ENCODE results near the gene MYOF. TPM values are rescaled to one million over a fixed set of nuclear protein-coding genes. Genes with fewer than 3 reads are reported as not detected.
A peak's percentile ranks its signal among the peaks of the same experiment; 100 is the strongest.

MYOF gene
- total RNA-seq, 2 experiments from 2014 or later: 10.8 to 10.9 TPM

GRCh38 chr10:93390306-93391090 lies 91.6 kb downstream of the MYOF start:
- peaks cover 2% of the 10 kb centered on the region for H3K9me3 Mint-ChIP-seq
- H3K27me3 Mint-ChIP-seq: no peaks in the 10 kb centered on the region
- H3K4me3 Mint-ChIP-seq: no peak overlapping the region
- peaks cover 7% of the 10 kb centered on the region for H3K36me3 Mint-ChIP-seq (ENCODE audit: low read depth)
- no peak for DNase-seq
- ChIA-PET POLR2A (interaction anchor here (0.7 kb wide), 1 partner anchor 10 kb away, joined by 3 read pairs; no protein-coding TSS in a partner anchor), CTCF (interaction anchor here (2.2 to 3.0 kb wide), 2 partner anchors 11 to 92 kb away, joined by 8 to 9 read pairs; partner anchors contain the start of gene MYOF)
- no peak overlapping the region for H3K27ac Mint-ChIP-seq
- H3K4me1 Mint-ChIP-seq: peaks cover 23% of the 10 kb centered on the region

GRCh38 chr10:93386631-93387369 lies 95.3 kb downstream of the MYOF start:
- Mint-ChIP-seq H3K27ac (peak overlapping the region; percentile 83), H3K36me3 (ENCODE audit: low read depth) (peaks cover 7% of the 10 kb centered on the region), H3K27me3 (no peaks in the 10 kb centered on the region), H3K4me3 (peak overlapping the region; percentile 47), H3K9me3 (peaks cover 2% of the 10 kb centered on the region), H3K4me1 (peaks cover 30% of the 10 kb centered on the region)
- ChIA-PET POLR2A (interaction anchor here (0.9 to 2.7 kb wide), 6 partner anchors 7 to 109 kb away, joined by 3 to 10 read pairs (median 5); partner anchors contain the start of gene CEP55), CTCF (interaction anchor here (0.8 to 2.6 kb wide), 4 partner anchors 10 to 109 kb away, joined by 5 to 17 read pairs (median 8); partner anchors contain the start of gene MYOF)
- peak; percentile 29 for DNase-seq

GRCh38 chr10:93385345-93385744 lies 96.8 kb downstream of the MYOF start:
- CTCF ChIA-PET: interaction anchor here (0.8 to 1.4 kb wide), 5 partner anchors 9 to 126 kb away, joined by 3 to 10 read pairs (median 4); partner anchors contain the start of gene MYOF
- peaks cover 7% of the 10 kb centered on the region for H3K36me3 Mint-ChIP-seq (ENCODE audit: low read depth)
- H3K4me3 Mint-ChIP-seq: no peak overlapping the region
- POLR2A ChIA-PET: interaction anchor here (1.4 to 2.7 kb wide), 3 partner anchors 9 to 104 kb away, joined by 4 to 10 read pairs (median 9); no protein-coding TSS in a partner anchor
- H3K27me3 Mint-ChIP-seq: no peaks in the 10 kb centered on the region
- H3K9me3 Mint-ChIP-seq: peaks cover 2% of the 10 kb centered on the region
- H3K4me1 Mint-ChIP-seq: peaks cover 37% of the 10 kb centered on the region
- no peak for DNase-seq
- H3K27ac Mint-ChIP-seq: no peak overlapping the region

DNA sequence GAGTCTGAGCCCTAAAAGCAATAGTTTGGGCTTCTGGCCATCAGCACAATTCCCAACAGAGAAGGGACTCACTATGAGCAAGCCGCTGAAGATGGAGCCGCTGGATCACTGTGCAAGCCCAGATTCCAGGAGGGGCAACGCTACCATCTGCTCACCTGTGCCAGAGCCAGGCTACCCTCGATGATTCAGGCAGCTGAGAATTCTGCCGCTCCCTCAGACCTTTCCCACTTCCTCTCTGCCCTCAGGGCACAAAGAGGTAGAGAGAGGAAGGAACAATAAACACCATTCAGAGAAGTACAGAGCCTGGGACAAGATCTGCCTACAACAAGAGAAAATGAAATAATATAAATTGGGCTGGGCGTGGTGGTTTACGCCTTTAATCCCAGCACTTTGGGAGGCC lies 98.1 kb downstream of the MYOF start:
- Mint-ChIP-seq H3K4me1 (peaks cover 51% of the 10 kb centered on the region), H3K9me3 (peaks cover 2% of the 10 kb centered on the region), H3K4me3 (no peak overlapping the region), H3K27ac (no peak overlapping the region), H3K27me3 (no peaks in the 10 kb centered on the region), H3K36me3 (ENCODE audit: low read depth) (peaks cover 7% of the 10 kb centered on the region)
- CTCF ChIA-PET: no interaction called here
- POLR2A ChIA-PET: interaction anchor here (1.1 kb wide), 1 partner anchor 107 kb away, joined by 3 read pairs; no protein-coding TSS in a partner anchor
- no peak for DNase-seq

DNA sequence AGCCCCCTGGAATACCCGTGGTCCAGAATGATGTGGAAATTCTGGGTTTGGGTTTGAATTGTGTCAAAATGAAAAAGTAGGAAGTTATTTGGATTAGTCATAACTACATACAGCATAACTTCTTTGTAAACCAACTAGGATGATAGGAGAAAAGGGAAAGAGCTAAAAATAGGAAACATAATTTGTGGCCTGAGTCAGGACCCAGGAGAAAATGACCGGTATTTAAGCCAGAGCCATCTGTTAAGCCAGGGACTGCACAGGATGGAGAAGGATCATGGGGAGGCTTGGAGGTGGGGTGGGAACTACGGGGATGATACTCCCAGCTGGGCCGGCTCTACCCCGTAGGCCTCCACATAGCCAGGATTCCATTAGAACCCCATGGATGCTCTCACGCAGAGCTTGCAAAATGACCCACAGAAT lies 98.6 kb downstream of the MYOF start:
- no peak overlapping the region for H3K4me3 Mint-ChIP-seq
- ChIA-PET CTCF (interaction anchor here (13.7 kb wide), 1 partner anchor 102 kb away, joined by 511 read pairs; the partner anchor contains the start of gene MYOF), POLR2A (interaction anchor here (1.1 to 1.9 kb wide), 3 partner anchors 79 to 108 kb away, joined by 3 to 5 read pairs (median 5); partner anchors contain the start of gene MYOF)
- DNase-seq: no peak
- H3K4me1 Mint-ChIP-seq: peaks cover 55% of the 10 kb centered on the region
- H3K36me3 Mint-ChIP-seq (ENCODE audit: low read depth): peaks cover 7% of the 10 kb centered on the region
- no peaks in the 10 kb centered on the region for H3K27me3 Mint-ChIP-seq
- H3K27ac Mint-ChIP-seq: no peak overlapping the region
- H3K9me3 Mint-ChIP-seq: peaks cover 2% of the 10 kb centered on the region

- no peaks in the 10 kb centered on the region for H3K9me3 Mint-ChIP-seq
- H3K36me3 Mint-ChIP-seq (ENCODE audit: low read depth): no peaks in the 10 kb centered on the region
- CTCF ChIA-PET: interaction anchor here (0.8 to 13.7 kb wide), 14 partner anchors 9 to 531 kb away, joined by 3 to 511 read pairs (median 5); partner anchors contain the start of genes CEP55, EXOC6 and MYOF
- peak; percentile 76 for DNase-seq
- peak overlapping the region; percentile 63 for H3K4me3 Mint-ChIP-seq
- H3K4me1 Mint-ChIP-seq: peaks cover 46% of the 10 kb centered on the region
- POLR2A ChIA-PET: interaction anchor here (0.9 to 5.9 kb wide), 12 partner anchors 8 to 323 kb away, joined by 3 to 82 read pairs (median 4); partner anchors contain the start of genes CEP55, FRA10AC1 and MYOF
- H3K27me3 Mint-ChIP-seq: no peaks in the 10 kb centered on the region
- peak overlapping the region; percentile 94 for H3K27ac Mint-ChIP-seq
Measured at GRCh38 chr10:93379731-93380575, 102.2 kb downstream of the MYOF start.

- Mint-ChIP-seq H3K4me1 (peaks cover 44% of the 10 kb centered on the region), H3K9me3 (no peaks in the 10 kb centered on the region), H3K27me3 (no peaks in the 10 kb centered on the region), H3K4me3 (peak overlapping the region; percentile 63), H3K27ac (peak overlapping the region; percentile 94), H3K36me3 (ENCODE audit: low read depth) (peaks cover 7% of the 10 kb centered on the region)
- DNase-seq: peak; percentile 43
- ChIA-PET CTCF (interaction anchor here (0.9 to 13.7 kb wide), 10 partner anchors 8 to 531 kb away, joined by 3 to 511 read pairs (median 7); partner anchors contain the start of genes EXOC6 and MYOF), POLR2A (interaction anchor here (1.1 to 5.9 kb wide), 6 partner anchors 33 to 124 kb away, joined by 3 to 82 read pairs (median 14); partner anchors contain the start of genes CEP55 and MYOF)
Measured at GRCh38 chr10:93378997-93379730, 103.0 kb downstream of the MYOF start.

- no peak for DNase-seq
- Mint-ChIP-seq H3K4me1 (peaks cover 39% of the 10 kb centered on the region), H3K4me3 (no peak overlapping the region), H3K9me3 (no peaks in the 10 kb centered on the region), H3K36me3 (ENCODE audit: low read depth) (peaks cover 11% of the 10 kb centered on the region), H3K27me3 (no peaks in the 10 kb centered on the region), H3K27ac (no peak overlapping the region)
- CTCF ChIA-PET: interaction anchor here (0.8 to 13.7 kb wide), 13 partner anchors 9 to 133 kb away, joined by 3 to 511 read pairs (median 22); partner anchors contain the start of genes CEP55 and MYOF
- POLR2A ChIA-PET: interaction anchor here (1.1 to 5.9 kb wide), 3 partner anchors 104 to 529 kb away, joined by 3 to 82 read pairs (median 4); partner anchors contain the start of genes EXOC6 and MYOF
Measured at GRCh38 chr10:93378039-93378438, 104.1 kb downstream of the MYOF start.

GRCh38 chr10:93376372-93377293 lies 105.5 kb downstream of the MYOF start:
- ChIA-PET POLR2A (interaction anchor here (0.7 to 5.9 kb wide), 8 partner anchors 10 to 528 kb away, joined by 3 to 82 read pairs (median 4); partner anchors contain the start of genes EXOC6 and MYOF), CTCF (interaction anchor here (0.8 to 13.7 kb wide), 25 partner anchors 8 to 142 kb away, joined by 3 to 511 read pairs (median 8); partner anchors contain the start of genes CEP55 and MYOF)
- peaks cover 39% of the 10 kb centered on the region for H3K4me1 Mint-ChIP-seq
- H3K27me3 Mint-ChIP-seq: no peaks in the 10 kb centered on the region
- H3K36me3 Mint-ChIP-seq (ENCODE audit: low read depth): peaks cover 14% of the 10 kb centered on the region
- no peak overlapping the region for H3K27ac Mint-ChIP-seq
- no peaks in the 10 kb centered on the region for H3K9me3 Mint-ChIP-seq
- H3K4me3 Mint-ChIP-seq: no peak overlapping the region
- peak; percentile 42 for DNase-seq

- ChIA-PET CTCF (interaction anchor here (1.2 to 13.7 kb wide), 4 partner anchors 9 to 115 kb away, joined by 3 to 511 read pairs (median 8); partner anchors contain the start of gene MYOF), POLR2A (no interaction called here)
- Mint-ChIP-seq H3K4me3 (no peak overlapping the region), H3K27ac (no peak overlapping the region), H3K9me3 (no peaks in the 10 kb centered on the region), H3K36me3 (ENCODE audit: low read depth) (peaks cover 18% of the 10 kb centered on the region), H3K27me3 (no peaks in the 10 kb centered on the region), H3K4me1 (no peaks in the 10 kb centered on the region)
- DNase-seq: no peak
Measured at GRCh38 chr10:93370961-93371360, 111.2 kb downstream of the MYOF start.
